IMR-90 (cell line): ENCODE measurements around the gene ENOX1. TPM values are rescaled to one million over a fixed set of nuclear protein-coding genes. Genes with fewer than 3 reads are reported as not detected.

Source experiments
- ATAC-seq: fragments of 200-7000 bp; cut with Tn5 transposase; 2 replicates; pipeline ENCODE4 v1.9.1; 2020; ENCODE audit warnings: low read depth, mild to moderate bottlenecking, moderate library complexity
- BruUV-seq: library from RNA; stranded (reverse); fragments of 400-500 nt; replicated peaks from 2 replicates; lab custom pipeline; 2021; lab: Mats Ljungman, UMichigan
- CTCF ChIA-PET: fragments of 300-600 bp; formaldehyde crosslinking; extraction: SDS; loops from one replicate; lab custom pipeline; 2021; ENCODE audit warnings: antibody characterized with exemption; lab: Yijun Ruan, JAX
- POLR2A ChIA-PET: fragments of 300-600 bp; sonication (Branson Sonifier 250); formaldehyde crosslinking; loops from one replicate; lab custom pipeline; 2022; ENCODE audit warnings: antibody characterized with exemption; ENCODE audit not compliant: unreplicated experiment; lab: Charles Lee
- DNase-seq: peaks from one replicate; pipeline ENCODE4 v3.0.0; 2013
- H2AFZ ChIP-seq: replicated peaks from 2 replicates; pipeline ENCODE3; 2013; ENCODE audit warnings: low read length, mild to moderate bottlenecking; ENCODE audit not compliant: poor library complexity
- H2AK5ac ChIP-seq: 2 replicates; pipeline ENCODE4 v1.6.1; 2013; ENCODE audit warnings: low read depth, low read length, inconsistent platforms
- H2AK9ac ChIP-seq: replicated peaks from 2 replicates; pipeline ENCODE3; 2013; ENCODE audit warnings: mild to moderate bottlenecking, low read depth, low read length, moderate library complexity; ENCODE audit not compliant: poor library complexity
- H2BK120ac ChIP-seq: 2 replicates; pipeline ENCODE4 v1.6.1; 2013; ENCODE audit warnings: low read depth, low read length, inconsistent platforms
- H2BK15ac ChIP-seq: 3 replicates; pipeline ENCODE4 v1.6.1; 2013; ENCODE audit warnings: low read depth, low read length, inconsistent platforms
- H2BK20ac ChIP-seq: 2 replicates; pipeline ENCODE4 v1.6.1; 2013; ENCODE audit warnings: low read depth, mild to moderate bottlenecking, inconsistent platforms, low read length, moderate library complexity
- H2BK5ac ChIP-seq: 2 replicates; pipeline ENCODE4 v1.6.1; 2013; ENCODE audit warnings: mild to moderate bottlenecking, low read depth, low read length, inconsistent platforms; ENCODE audit not compliant: poor library complexity, severe bottlenecking
- H3K14ac ChIP-seq: replicated peaks from 2 replicates; pipeline ENCODE4 v1.6.1; 2013; ENCODE audit warnings: low read depth, low read length, inconsistent platforms
- H3K18ac ChIP-seq: 2 replicates; pipeline ENCODE4 v1.6.1; 2013; ENCODE audit warnings: low read depth, low read length, control low read depth
- H3K23ac ChIP-seq: 2 replicates; pipeline ENCODE4 v1.6.1; 2013; ENCODE audit warnings: low read depth, low read length, inconsistent platforms
- H3K27ac ChIP-seq: 2 replicates; pipeline ENCODE4 v1.5.1; 2013; ENCODE audit warnings: mild to moderate bottlenecking, control low read depth, low read length; ENCODE audit not compliant: insufficient read depth
- H3K27me3 ChIP-seq: 2 replicates; pipeline ENCODE4 v1.6.1; 2013; ENCODE audit warnings: low read length; ENCODE audit not compliant: control insufficient read depth, insufficient read depth
- H3K36me3 ChIP-seq: 2 replicates; pipeline ENCODE4 v1.6.1; 2013; ENCODE audit warnings: low read length, mixed read lengths; ENCODE audit not compliant: control insufficient read depth, insufficient read depth
- H3K4ac ChIP-seq: 2 replicates; pipeline ENCODE4 v1.6.1; 2013; ENCODE audit warnings: low read depth, low read length, inconsistent platforms
- H3K4me1 ChIP-seq: 2 replicates; pipeline ENCODE4 v1.6.1; 2013; ENCODE audit warnings: low read length, mixed read lengths; ENCODE audit not compliant: control insufficient read depth, insufficient read depth
- H3K4me2 ChIP-seq: 2 replicates; pipeline ENCODE4 v1.6.1; 2013; ENCODE audit warnings: low read depth, mild to moderate bottlenecking, control low read depth, low read length, moderate library complexity
- H3K4me3 ChIP-seq: 2 replicates; pipeline ENCODE4 v1.5.1; 2013; ENCODE audit warnings: low read depth, mild to moderate bottlenecking, control low read depth, low read length, moderate library complexity; ENCODE audit not compliant: insufficient read depth
- H3K56ac ChIP-seq: 2 replicates; pipeline ENCODE4 v1.6.1; 2013; ENCODE audit warnings: low read length, inconsistent platforms; ENCODE audit not compliant: insufficient read depth; ENCODE audit errors: extremely low read depth
- H3K79me1 ChIP-seq, 2 experiments: 2 replicates each; pipeline ENCODE4 v1.6.1; 2013; ENCODE audit warnings: low read length in 2 of 2, inconsistent platforms in 1 of 2, low read depth in 1 of 2
- H3K9ac ChIP-seq: 2 replicates; pipeline ENCODE4 v1.6.1; 2013; ENCODE audit warnings: low read depth, low read length, control low read depth
- H3K9me1 ChIP-seq: 2 replicates; pipeline ENCODE4 v1.6.1; 2013; ENCODE audit warnings: low read length, inconsistent platforms; ENCODE audit not compliant: insufficient read depth
- H3K9me3 ChIP-seq: 2 replicates; pipeline ENCODE4 v1.6.1; 2013; ENCODE audit warnings: low read length; ENCODE audit not compliant: control insufficient read depth, insufficient read depth
- H4K20me1 ChIP-seq: 2 replicates; pipeline ENCODE4 v1.6.1; 2013; ENCODE audit warnings: low read length, inconsistent platforms; ENCODE audit not compliant: insufficient read depth
- H4K5ac ChIP-seq: 2 replicates; pipeline ENCODE4 v1.6.1; 2013; ENCODE audit warnings: mild to moderate bottlenecking, low read depth, low read length, control low read depth
- H4K8ac ChIP-seq, 2 experiments: 2 replicates each; pipeline ENCODE4 v1.6.1; 2013; ENCODE audit warnings: low read depth in 2 of 2, low read length in 2 of 2, control low read depth in 1 of 2, inconsistent platforms in 1 of 2
- H4K91ac ChIP-seq: 2 replicates; pipeline ENCODE4 v1.6.1; 2013; ENCODE audit warnings: low read depth, low read length, inconsistent platforms; ENCODE audit not compliant: insufficient read depth
- BHLHE40 ChIP-seq: fragments of 150-350 bp; IDR thresholded peaks from 2 replicates; pipeline ENCODE4 v1.6.1; 2016; ENCODE audit warnings: mild to moderate bottlenecking, low read depth, low read length
- CEBPB ChIP-seq: IDR thresholded peaks from 2 replicates; pipeline ENCODE4 v1.6.1; 2012; ENCODE audit warnings: low read depth, low read length, improper control_type of control experiment
- FOS ChIP-seq: fragments of 150-350 bp; IDR thresholded peaks from 2 replicates; pipeline ENCODE4 v1.6.1; 2016; ENCODE audit warnings: low read depth, low read length
- MAZ ChIP-seq: IDR thresholded peaks from 2 replicates; pipeline ENCODE4 v1.6.1; 2012; ENCODE audit warnings: low read depth, mild to moderate bottlenecking, low read length, improper control_type of control experiment, moderate library complexity, borderline replicate concordance
- MXI1 ChIP-seq: IDR thresholded peaks from 2 replicates; pipeline ENCODE4 v1.6.1; 2012; ENCODE audit warnings: low read depth, mild to moderate bottlenecking, low read length, moderate library complexity, borderline replicate concordance
- NFE2L2 ChIP-seq: fragments of 150-350 bp; IDR thresholded peaks from 2 replicates; pipeline ENCODE4 v1.6.1; 2016; ENCODE audit warnings: low read depth, mild to moderate bottlenecking, low read length
- WGBS, 2 experiments: methylation state at CpG; one replicate each; pipeline versions ENCODE4 v1.1.5 to v1.1.7; 2013; ENCODE audit warnings: missing lambda C conversion rate in 2 of 2; ENCODE audit not compliant: insufficient read length in 1 of 2; ENCODE audit errors: extremely low coverage in 2 of 2; 5-methylcytosine and 5-hydroxymethylcytosine counted together
- dilution Hi-C: fragments of 300-500 bp; cut with HindIII; formaldehyde crosslinking; loops from one replicate; pipeline ENCODE4 v1.14.3; 2018; ENCODE audit warnings: low sequenced_read_pairs; ENCODE audit not compliant: unreplicated experiment
- in situ Hi-C: fragments of 300-500 bp; cut with MboI; formaldehyde crosslinking; loops from 3 replicates; pipeline ENCODE4 v1.14.3; 2019; ENCODE audit warnings: low sequenced_read_pairs, inconsistent platforms, mixed read lengths
- intact Hi-C: fragments of 100-400 bp; cut with micrococcal nuclease; formaldehyde crosslinking; loops from 2 replicates; pipeline ENCODE4 v1.10.0; 2022
- polyA plus RNA-seq, 3 experiments: library from polyadenylated mRNA; depleted of rRNA; stranded (reverse); fragments of >200 nt; gene quantifications; 2 replicates each; pipeline ENCODE4 v1.2.3, GENCODE V29; 2012; ENCODE audit warnings: low replicate concordance in 1 of 3
- total RNA-seq: library from RNA; depleted of rRNA; stranded (reverse); fragments of >200 nt; gene quantifications from 2 replicates; pipeline ENCODE4 v1.2.3, GENCODE V29; 2012

The ENOX1 gene
- total and polyA plus RNA-seq, 2 of the 4 experiments (the other 2 are of a cell fraction) = 0.99 to 1.3 TPM

- dilution Hi-C loops (no loop called here), in situ Hi-C loops (no loop called here), intact Hi-C loops (no loop called here)
- Histone ChIP-seq H3K27me3 (no peaks in the 10 kb centered on the region), H3K4me2 (no peak overlapping the region), H2AK5ac (no peak overlapping the region), H3K4me3 (no peak overlapping the region), H2BK20ac (no peak overlapping the region), H3K23ac (no peak overlapping the region), H2AFZ (no peak overlapping the region), H2BK15ac (no peak overlapping the region), H3K9me3 (no peaks in the 10 kb centered on the region), H4K5ac (no peak overlapping the region), H4K91ac (no peak overlapping the region), H3K56ac (no peak overlapping the region), H3K27ac (no peak overlapping the region), H3K4me1 (no peaks in the 10 kb centered on the region), H4K20me1 (no peaks in the 10 kb centered on the region), H3K14ac (no peak overlapping the region), H3K9me1 (0 out of 2 replicates have a peak, but pooled peaks cover 4% of the 10 kb centered on the region), H3K18ac (no peak overlapping the region), H3K36me3 (no peaks in the 10 kb centered on the region), H2BK120ac (no peak overlapping the region), H4K8ac (no peak overlapping the region), H3K9ac (no peak overlapping the region), H3K79me1 (no peaks in the 10 kb centered on the region), H2BK5ac (no peak overlapping the region), H2AK9ac (no peak overlapping the region), H3K4ac (no peak overlapping the region)
- ChIA-PET POLR2A (interaction anchor here (0.6 kb wide), 1 partner anchor 11 kb away, joined by 9 read pairs; no protein-coding TSS in a partner anchor), CTCF (no interaction called here)
- WGBS, 2 experiments = no CpG with 5 or more reads among the region's 1 CpG
- ATAC-seq (no peak), DNase-seq (no peak)
- TF ChIP-seq MXI1 = no peak
- no peak for TF ChIP-seq MAZ
- no peak for TF ChIP-seq FOS
- no peak for TF ChIP-seq NFE2L2
- no peak for TF ChIP-seq CEBPB
- TF ChIP-seq BHLHE40 = no peak
- BruUV-seq = no TSS peak
Observed at GRCh38 chr13:43758834-43759233, 27.9 kb downstream of the ENOX1 start.
